ENCODE data around the gene HPCAL4. TPM values are rescaled to one million over a fixed set of nuclear protein-coding genes. Genes with fewer than 3 reads are reported as not detected.

HPCAL4 gene
- total RNA-seq, 2 donors from 2014 or later: 0.66 to 9.1 TPM

GRCh38 chr1:39720094-39720999, 29.1 kb upstream of the HPCAL4 start:
- DNase-seq (peak; percentile 17 to 32 (median 27)), ATAC-seq (peak; percentile 93)
- H3K27me3 ChIP-seq: no peaks in the 10 kb centered on the region
- TF ChIP-seq POLR2A (IDR thresholded peaks at IDR 0.05): no peak
- peak; percentile 42 to 93 (median 91) for TF ChIP-seq CTCF (IDR thresholded peaks at IDR 0.05)
- H3K4me3 ChIP-seq: no peak overlapping the region
- no peaks in the 10 kb centered on the region for H3K9me3 ChIP-seq
- no peaks in the 10 kb centered on the region for H3K4me1 ChIP-seq
- no peaks in the 10 kb centered on the region for H3K36me3 ChIP-seq (replicated peaks in 1 of 2; ENCODE audit: insufficient read depth in 1 of 2, low read depth in 2 of 2)
- intact Hi-C loops (cut with DNase I): no loop called here
- WGBS, 2 donors: 30 to 38% methylated on average over 7 of the region's 7 CpGs
- peak overlapping the region in 1 of 4 donors; percentile 13 for H3K27ac ChIP-seq

GRCh38 chr1:39717809-39718208, 26.6 kb upstream of the HPCAL4 start:
- no peak overlapping the region for H3K27ac ChIP-seq
- DNase-seq: no peak
- H3K9me3 ChIP-seq: no peaks in the 10 kb centered on the region
- H3K27me3 ChIP-seq: no peaks in the 10 kb centered on the region
- TF ChIP-seq CTCF (IDR thresholded peaks at IDR 0.05) (no peak), POLR2A (IDR thresholded peaks at IDR 0.05) (no peak)
- H3K4me3 ChIP-seq: no peak overlapping the region
- no peaks in the 10 kb centered on the region for H3K4me1 ChIP-seq
- intact Hi-C loops (cut with DNase I): loop anchor here (5.0 kb wide), 1 partner anchor 111 kb away; no protein-coding TSS in a partner anchor
- H3K36me3 ChIP-seq (replicated peaks in 1 of 2; ENCODE audit: insufficient read depth in 1 of 2, low read depth in 2 of 2): no peaks in the 10 kb centered on the region
- ATAC-seq: no peak
- 57 to 61% methylated on average over 6 of the region's 6 CpGs for WGBS, 2 donors

- no peak for DNase-seq
- Histone ChIP-seq H3K27ac (no peak overlapping the region), H3K4me1 (no peaks in the 10 kb centered on the region), H3K27me3 (no peaks in the 10 kb centered on the region), H3K4me3 (no peak overlapping the region), H3K9me3 (no peaks in the 10 kb centered on the region), H3K36me3 (replicated peaks in 1 of 2; ENCODE audit: insufficient read depth in 1 of 2, low read depth in 2 of 2) (no peaks in the 10 kb centered on the region)
- ATAC-seq: no peak
- intact Hi-C loops (cut with DNase I): no loop called here
- TF ChIP-seq CTCF (IDR thresholded peaks at IDR 0.05) (no peak), POLR2A (IDR thresholded peaks at IDR 0.05) (no peak)
- 90 to 96% methylated on average over 4 to 5 of the region's 5 CpGs for WGBS, 2 donors
Observed at GRCh38 chr1:39713557-39713956, 22.3 kb upstream of the HPCAL4 start.

- Histone ChIP-seq H3K4me3 (no peak overlapping the region), H3K9me3 (no peaks in the 10 kb centered on the region), H3K27me3 (no peaks in the 10 kb centered on the region), H3K36me3 (replicated peaks in 1 of 2; ENCODE audit: insufficient read depth in 1 of 2, low read depth in 2 of 2) (no peaks in the 10 kb centered on the region), H3K27ac (no peak overlapping the region), H3K4me1 (peaks cover 6% of the 10 kb centered on the region)
- TF ChIP-seq POLR2A (IDR thresholded peaks at IDR 0.05) (no peak), CTCF (IDR thresholded peaks at IDR 0.05) (no peak)
- 84% methylated on average over 6 of the region's 6 CpGs for WGBS, 2 donors
- DNase-seq (no peak), ATAC-seq (no peak)
- intact Hi-C loops (cut with DNase I): no loop called here
Observed at GRCh38 chr1:39711966-39712340, 20.7 kb upstream of the HPCAL4 start.

All from body of pancreas (tissue), 4 donors.